Muscle of back (tissue), 11 donors: ENCODE results near the gene UBXN10. TPM values are rescaled to one million over a fixed set of nuclear protein-coding genes. Genes with fewer than 3 reads are reported as not detected.

Experiments used
- DNase-seq, 3 donors: peaks; one replicate each; pipeline versions ENCODE4 v3.0.0 to v3.0.0-alpha.2; 2013
- polyA plus RNA-seq, 10 donors: library from polyadenylated mRNA; unstranded; fragments of 120-200 nt; gene quantifications; one replicate each; pipeline ENCODE4 v1.2.1, GENCODE V29; 2013; ENCODE audit not compliant: insufficient read length in 10 of 10

The UBXN10 gene
- polyA plus RNA-seq, 10 donors = 0.13 to 0.50 (median 0.29) TPM

DNA sequence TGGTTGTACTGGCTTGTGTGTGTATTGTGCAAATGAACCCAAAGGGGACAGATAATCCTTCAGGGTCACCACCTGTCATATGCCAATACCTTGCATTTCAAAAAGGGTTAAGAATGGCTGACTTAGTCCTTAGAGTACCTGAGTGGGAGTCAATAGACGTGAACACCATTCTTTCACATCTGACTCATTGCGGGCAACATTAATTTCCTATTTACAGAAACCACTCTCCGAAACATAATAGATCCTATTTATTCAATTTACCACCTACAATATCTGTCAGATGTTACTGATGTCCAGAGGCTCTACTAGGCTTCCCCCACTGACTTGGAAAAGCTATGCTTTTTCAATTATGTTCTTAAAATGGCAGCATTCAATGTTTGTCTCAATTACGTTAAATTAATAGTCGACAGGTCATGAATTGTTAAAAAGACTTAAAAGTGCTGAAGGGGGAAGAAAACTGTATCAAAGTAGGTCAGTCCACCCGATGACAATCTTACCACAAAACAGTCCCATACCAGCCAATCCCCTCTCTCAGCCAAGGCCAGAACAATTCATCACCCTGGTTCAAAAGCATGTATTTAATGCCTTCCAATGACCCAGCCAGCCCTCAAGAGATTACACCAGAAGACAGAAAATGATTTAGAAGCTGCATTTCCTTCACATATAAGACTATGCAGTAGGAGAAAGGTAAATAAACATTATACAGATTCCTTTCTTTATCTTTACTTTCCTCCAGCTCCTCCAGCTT, 49.1 kb downstream of the UBXN10 start:
- DNase-seq = no peak

GRCh38 chr1:20237646-20238045, 51.8 kb downstream of the UBXN10 start:
- no peak for DNase-seq

GRCh38 chr1:20240012-20240411, 54.1 kb downstream of the UBXN10 start:
- no peak for DNase-seq

DNA sequence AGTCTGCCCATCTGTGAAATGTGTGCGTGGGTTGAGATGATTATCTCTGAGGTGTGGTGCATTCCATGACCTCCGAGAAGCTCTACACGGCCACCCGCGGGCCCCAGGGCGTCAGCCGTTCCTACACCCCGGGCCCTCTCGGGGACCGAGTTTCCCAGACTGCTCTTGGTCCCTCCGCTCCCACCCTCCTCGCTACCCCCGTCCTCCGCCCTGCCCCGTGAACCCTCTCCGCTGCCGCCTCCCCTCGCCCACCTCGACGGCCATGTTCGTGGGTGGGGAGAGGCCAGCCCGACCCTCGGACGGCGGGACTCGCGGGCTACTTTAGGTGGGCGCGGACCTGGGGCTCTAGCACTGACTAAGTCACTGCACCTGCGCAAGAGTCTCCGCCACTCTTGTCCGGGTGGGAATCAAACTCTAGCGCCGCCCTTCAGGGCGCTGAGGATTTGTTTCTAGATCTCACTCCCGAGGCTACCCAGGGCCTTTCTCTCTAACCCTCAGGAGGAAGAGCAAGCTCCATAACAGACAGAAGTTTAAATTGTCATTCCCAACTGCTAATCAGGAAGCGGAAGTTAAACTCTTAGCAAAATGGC, 57.1 kb downstream of the UBXN10 start:
- DNase-seq = no peak

Other genes starting within 250 kb of the UBXN10 start
- 1 to 10 TPM in 9 of 10 donors, under 1 TPM in 1; 0.77 to 7.2 (median 1.7) TPM for gene PLA2G2A, start 206.5 kb upstream of the UBXN10 start, polyA plus RNA-seq
- gene PLA2G5, start 115.9 kb upstream of the UBXN10 start, polyA plus RNA-seq = under 1 TPM in 8 of 10 donors, not detected in 2; 0.17 to 0.62 (median 0.30) TPM
- under 1 TPM in 4 of 10 donors, not detected in 6; 0.05 to 0.20 (median 0.11) TPM for gene PLA2G2D, start 66.6 kb upstream of the UBXN10 start, polyA plus RNA-seq
- not detected for gene PLA2G2F, start 46.8 kb upstream of the UBXN10 start, polyA plus RNA-seq
- gene PLA2G2C, start 422 bp downstream of the UBXN10 start, polyA plus RNA-seq = under 1 TPM in 3 of 10 donors, not detected in 7; 0.04 to 0.07 (median 0.05) TPM
- under 1 TPM; 0.07 to 0.56 (median 0.29) TPM for gene VWA5B1, start 104.8 kb downstream of the UBXN10 start, polyA plus RNA-seq